HUDEP-2 (cell line): ENCODE data around the gene EXOSC9.

Experiments used
- DNase-seq, 76 experiments: peaks; one replicate each; lab custom pipeline; 2025; ENCODE audit not compliant: unreplicated experiment in 76 of 76; lab: John Stamatoyannopoulos, UW

Gene EXOSC9

GRCh38 chr4:121788896-121789295 lies 12.2 kb upstream of the EXOSC9 start:
- no peak for DNase-seq

- DNase-seq, result no peak
Observed at GRCh38 chr4:121789455-121789854, 11.7 kb upstream of the EXOSC9 start.

- peak in 39 of 76 experiments; percentile 2 to 70 (median 33) for DNase-seq
Observed at GRCh38 chr4:121789960-121790829, 10.9 kb upstream of the EXOSC9 start.

GRCh38 chr4:121790976-121791375 lies 10.1 kb upstream of the EXOSC9 start:
- DNase-seq, result peak in 67 of 76 experiments; percentile 3 to 91 (median 63)

- DNase-seq, result no peak
Observed at GRCh38 chr4:121791481-121791880, 9.6 kb upstream of the EXOSC9 start.

GRCh38 chr4:121792966-121793365 lies 8.2 kb upstream of the EXOSC9 start:
- no peak for DNase-seq

GRCh38 chr4:121794505-121795188 lies 6.5 kb upstream of the EXOSC9 start:
- DNase-seq, result peak in 72 of 76 experiments; percentile 10 to 95 (median 75)

- no peak for DNase-seq
Observed at GRCh38 chr4:121796283-121796682, 4.8 kb upstream of the EXOSC9 start.

GRCh38 chr4:121799208-121799823 lies 1.8 kb upstream of the EXOSC9 start:
- DNase-seq, result no peak

- peak in 1 of 76 experiments; percentile 37 for DNase-seq
Observed at GRCh38 chr4:121799867-121800501, 1.1 kb upstream of the EXOSC9 start.

GRCh38 chr4:121800638-121800960 lies 524 bp upstream of the EXOSC9 start:
- DNase-seq, result peak in 3 of 76 experiments; percentile 5 to 38 (median 27)

- peak in 1 of 76 experiments; percentile 14 for DNase-seq
Observed at GRCh38 chr4:121801715-121802075, 572 bp downstream of the EXOSC9 start.

GRCh38 chr4:121806411-121806810 lies 5.3 kb downstream of the EXOSC9 start:
- DNase-seq, result no peak

- DNase-seq, result no peak
Observed at GRCh38 chr4:121811122-121811521, 10.0 kb downstream of the EXOSC9 start.

- no peak for DNase-seq
Observed at GRCh38 chr4:121814756-121815155, 13.6 kb downstream of the EXOSC9 start.

- DNase-seq, result no peak
Observed at GRCh38 chr4:121817006-121817405, 15.9 kb downstream of the EXOSC9 start.

GRCh38 chr4:121817701-121818100 lies 16.6 kb downstream of the EXOSC9 start:
- DNase-seq, result no peak

GRCh38 chr4:121818215-121818614 lies 17.1 kb downstream of the EXOSC9 start:
- no peak for DNase-seq

GRCh38 chr4:121819216-121819965 lies 18.3 kb downstream of the EXOSC9 start:
- DNase-seq, result no peak

- no peak for DNase-seq
Observed at GRCh38 chr4:121822047-121822446, 20.9 kb downstream of the EXOSC9 start.
